HG03025 (cell line): ENCODE results near the gene AHCYL2.
"Not testable (repeated sequence)": the region's sequence is repeated elsewhere in the genome, so short reads cannot be mapped to it uniquely, and the experiment has no call there.

Experiments
- ATAC-seq: cut with Tn5 transposase; IDR thresholded peaks from one replicate; pipeline ENCODE4 v1.9.1; 2021; ENCODE audit warnings: mild to moderate bottlenecking, moderate library complexity; ENCODE audit not compliant: unreplicated experiment, low FRiP score

AHCYL2 gene

GRCh38 chr7:129240119-129240820 is 15.4 kb downstream of the AHCYL2 start:
- no peak for ATAC-seq

- ATAC-seq = no peak
Observed at GRCh38 chr7:129244220-129244619, 19.4 kb downstream of the AHCYL2 start.

- ATAC-seq = no peak
Observed at GRCh38 chr7:129245533-129245932, 20.7 kb downstream of the AHCYL2 start.

- no peak for ATAC-seq
Observed at GRCh38 chr7:129247087-129247486, 22.3 kb downstream of the AHCYL2 start.

GRCh38 chr7:129252128-129252527 is 27.3 kb downstream of the AHCYL2 start:
- ATAC-seq = no peak

GRCh38 chr7:129252603-129253002 is 27.8 kb downstream of the AHCYL2 start:
- not testable (repeated sequence) for ATAC-seq

GRCh38 chr7:129255800-129256199 is 31.0 kb downstream of the AHCYL2 start:
- no peak for ATAC-seq

- ATAC-seq = no peak
Observed at GRCh38 chr7:129256221-129256620, 31.4 kb downstream of the AHCYL2 start.

- no peak for ATAC-seq
Observed at GRCh38 chr7:129257168-129257567, 32.3 kb downstream of the AHCYL2 start.

GRCh38 chr7:129258649-129259389 is 34.0 kb downstream of the AHCYL2 start:
- no peak for ATAC-seq

GRCh38 chr7:129262324-129262723 is 37.5 kb downstream of the AHCYL2 start:
- no peak for ATAC-seq

- ATAC-seq = no peak
Observed at GRCh38 chr7:129263168-129263567, 38.3 kb downstream of the AHCYL2 start.

GRCh38 chr7:129264534-129264933 is 39.7 kb downstream of the AHCYL2 start:
- ATAC-seq = no peak

GRCh38 chr7:129265328-129265727 is 40.5 kb downstream of the AHCYL2 start:
- ATAC-seq = no peak

- no peak for ATAC-seq
Observed at GRCh38 chr7:129266181-129266580, 41.4 kb downstream of the AHCYL2 start.

- ATAC-seq = no peak
Observed at GRCh38 chr7:129270077-129270476, 45.2 kb downstream of the AHCYL2 start.

- no peak for ATAC-seq
Observed at GRCh38 chr7:129271500-129272355, 46.9 kb downstream of the AHCYL2 start.

- ATAC-seq = no peak
Observed at GRCh38 chr7:129273936-129274335, 49.1 kb downstream of the AHCYL2 start.

GRCh38 chr7:129277629-129278028 is 52.8 kb downstream of the AHCYL2 start:
- ATAC-seq = no peak

GRCh38 chr7:129278688-129279087 is 53.9 kb downstream of the AHCYL2 start:
- no peak for ATAC-seq

- no peak for ATAC-seq
Observed at GRCh38 chr7:129279757-129280156, 54.9 kb downstream of the AHCYL2 start.
